ENCODE results near the gene MARCKS.
"Not testable (repeated sequence)": the region's sequence is repeated elsewhere in the genome, so short reads cannot be mapped to it uniquely, and the experiment has no call there.

Gene MARCKS

GRCh38 chr6:113888493-113888892 lies 31.3 kb downstream of the MARCKS start:
- DNase-seq: no peak

GRCh38 chr6:113888956-113889630 lies 31.9 kb downstream of the MARCKS start:
- no peak for DNase-seq

GRCh38 chr6:113893451-113893850 lies 36.3 kb downstream of the MARCKS start:
- no peak for DNase-seq

GRCh38 chr6:113893866-113894265 lies 36.7 kb downstream of the MARCKS start:
- peak; percentile 35 for DNase-seq

GRCh38 chr6:113894712-113895674 lies 37.8 kb downstream of the MARCKS start:
- peak; percentile 57 for DNase-seq

GRCh38 chr6:113901482-113901881 lies 44.3 kb downstream of the MARCKS start:
- DNase-seq: peak; percentile 53

- no peak for DNase-seq
Observed at GRCh38 chr6:113903666-113904330, 46.7 kb downstream of the MARCKS start.

GRCh38 chr6:113907102-113907815 lies 50.1 kb downstream of the MARCKS start:
- DNase-seq: no peak

GRCh38 chr6:113908801-113909200 lies 51.7 kb downstream of the MARCKS start:
- DNase-seq: peak; percentile 51

GRCh38 chr6:113909224-113909856 lies 52.2 kb downstream of the MARCKS start:
- peak; percentile 39 for DNase-seq

GRCh38 chr6:113910285-113910684 lies 53.1 kb downstream of the MARCKS start:
- not testable (repeated sequence) for DNase-seq
